GM20000 (cell line): Measurements from ENCODE around the gene PTPRN2.

ENCODE experiments used
- DNase-seq: peaks from one replicate; pipeline ENCODE4 v3.0.0; 2012; ENCODE audit warnings: low spot score
- CTCF ChIP-seq: IDR thresholded peaks from 2 replicates; pipeline ENCODE4 v1.5.1; 2012; ENCODE audit warnings: mild to moderate bottlenecking, control low read depth; ENCODE audit errors: extremely low read depth, missing control alignments

The PTPRN2 gene

GRCh38 chr7:157604661-157605381 is 982.8 kb downstream of the PTPRN2 start:
- DNase-seq = no peak
- TF ChIP-seq CTCF = no peak

- TF ChIP-seq CTCF = no peak
Observed at GRCh38 chr7:157603716-157604115, 983.9 kb downstream of the PTPRN2 start.

GRCh38 chr7:157603005-157603404 is 984.6 kb downstream of the PTPRN2 start:
- DNase-seq = no peak
- TF ChIP-seq CTCF = no peak

More at GRCh38 chr7:157603716-157604115, 983.9 kb downstream of the PTPRN2 start:
- DNase-seq = no peak

- DNase-seq = no peak
- TF ChIP-seq CTCF = no peak
Observed at GRCh38 chr7:157602581-157602980, 985.0 kb downstream of the PTPRN2 start.

- TF ChIP-seq CTCF = no peak
- DNase-seq = no peak
Observed at GRCh38 chr7:157602156-157602555, 985.5 kb downstream of the PTPRN2 start.

- DNase-seq = no peak
- no peak for TF ChIP-seq CTCF
Observed at GRCh38 chr7:157601530-157601929, 986.1 kb downstream of the PTPRN2 start.

GRCh38 chr7:157599491-157599890 is 988.1 kb downstream of the PTPRN2 start:
- no peak for DNase-seq
- no peak for TF ChIP-seq CTCF
